ENCODE data around the gene SMURF2. TPM values are rescaled to one million over a fixed set of nuclear protein-coding genes. Genes with fewer than 3 reads are reported as not detected.

The SMURF2 gene
- total RNA-seq, 4 donors from 2014 or later, result 18.2 to 28.0 (median 21.3) TPM

- 79 to 83% methylated on average over 1 of the region's 1 CpG for WGBS, 2 donors
- no peaks in the 10 kb centered on the region for H3K27me3 ChIP-seq
- peaks cover 0 to 9% (median 3%) of the 10 kb centered on the region in 4 donors for H3K4me1 ChIP-seq
- H3K9me3 ChIP-seq, result no peaks in the 10 kb centered on the region
- H3K4me3 ChIP-seq, result no peak overlapping the region
- no peak overlapping the region for H3K27ac ChIP-seq
- H3K36me3 ChIP-seq, result peaks cover 0 to 3% (median 3%) of the 10 kb centered on the region in 3 donors
- DNase-seq (ENCODE audit: low spot score in 2 of 2), result no peak
- TF ChIP-seq POLR2A (IDR thresholded peaks at IDR 0.05) (no peak), EP300 (IDR thresholded peaks at IDR 0.05) (no peak), CTCF (IDR thresholded peaks at IDR 0.05) (no peak)
Observed at GRCh38 chr17:64648234-64648633, 13.9 kb downstream of the SMURF2 start.

GRCh38 chr17:64647817-64648216 is 14.3 kb downstream of the SMURF2 start:
- Histone ChIP-seq H3K9me3 (no peaks in the 10 kb centered on the region), H3K27me3 (no peaks in the 10 kb centered on the region), H3K27ac (no peak overlapping the region), H3K4me1 (peaks cover 0 to 9% (median 3%) of the 10 kb centered on the region in 4 donors), H3K4me3 (no peak overlapping the region), H3K36me3 (peaks cover 0 to 3% (median 3%) of the 10 kb centered on the region in 3 donors)
- no peak for TF ChIP-seq EP300 (IDR thresholded peaks at IDR 0.05)
- no peak for TF ChIP-seq CTCF (IDR thresholded peaks at IDR 0.05)
- no peak for TF ChIP-seq POLR2A (IDR thresholded peaks at IDR 0.05)
- WGBS, 2 donors, result 96 to 100% methylated on average over 1 of the region's 1 CpG
- no peak for DNase-seq (ENCODE audit: low spot score in 2 of 2)

- 91 to 95% methylated on average over 4 of the region's 4 CpGs for WGBS, 2 donors
- no peak for TF ChIP-seq EP300 (IDR thresholded peaks at IDR 0.05)
- TF ChIP-seq POLR2A (IDR thresholded peaks at IDR 0.05), result no peak
- TF ChIP-seq CTCF (IDR thresholded peaks at IDR 0.05), result no peak
- Histone ChIP-seq H3K4me1 (peaks cover 0 to 16% (median 4%) of the 10 kb centered on the region in 4 donors), H3K27me3 (no peaks in the 10 kb centered on the region), H3K27ac (no peak overlapping the region), H3K36me3 (peaks cover 0 to 4% (median 0%) of the 10 kb centered on the region in 3 donors), H3K9me3 (no peaks in the 10 kb centered on the region), H3K4me3 (no peak overlapping the region)
- DNase-seq (ENCODE audit: low spot score in 2 of 2), result no peak
Observed at GRCh38 chr17:64639516-64639915, 22.6 kb downstream of the SMURF2 start.

- no peaks in the 10 kb centered on the region for H3K9me3 ChIP-seq
- no peak overlapping the region for H3K4me3 ChIP-seq
- H3K27ac ChIP-seq, result no peak overlapping the region
- TF ChIP-seq CTCF (IDR thresholded peaks at IDR 0.05) (no peak), POLR2A (IDR thresholded peaks at IDR 0.05) (no peak), EP300 (IDR thresholded peaks at IDR 0.05) (no peak)
- WGBS, 2 donors, result 78 to 81% methylated on average over 2 of the region's 2 CpGs
- H3K36me3 ChIP-seq, result peaks cover 0 to 4% (median 0%) of the 10 kb centered on the region in 3 donors
- peaks cover 0 to 16% (median 4%) of the 10 kb centered on the region in 4 donors for H3K4me1 ChIP-seq
- no peak for DNase-seq (ENCODE audit: low spot score in 2 of 2)
- no peaks in the 10 kb centered on the region for H3K27me3 ChIP-seq
Observed at GRCh38 chr17:64638552-64639203, 23.4 kb downstream of the SMURF2 start.

- WGBS, 2 donors, result 50 to 56% methylated on average over 1 of the region's 1 CpG
- H3K36me3 ChIP-seq, result peaks cover 0 to 4% (median 0%) of the 10 kb centered on the region in 3 donors
- TF ChIP-seq POLR2A (IDR thresholded peaks at IDR 0.05), result no peak
- TF ChIP-seq EP300 (IDR thresholded peaks at IDR 0.05), result no peak
- no peak for TF ChIP-seq CTCF (IDR thresholded peaks at IDR 0.05)
- H3K4me3 ChIP-seq, result no peak overlapping the region
- peaks cover 0 to 26% (median 7%) of the 10 kb centered on the region in 4 donors for H3K4me1 ChIP-seq
- no peak overlapping the region for H3K27ac ChIP-seq
- H3K9me3 ChIP-seq, result no peaks in the 10 kb centered on the region
- H3K27me3 ChIP-seq, result no peaks in the 10 kb centered on the region
- DNase-seq (ENCODE audit: low spot score in 2 of 2), result no peak
Observed at GRCh38 chr17:64635647-64636305, 26.3 kb downstream of the SMURF2 start.
